ENCODE results near the gene CNTNAP1. TPM values are rescaled to one million over a fixed set of nuclear protein-coding genes. Genes with fewer than 3 reads are reported as not detected.
"Not testable (repeated sequence)": the region's sequence is repeated elsewhere in the genome, so short reads cannot be mapped to it uniquely, and the experiment has no call there.

CNTNAP1 gene
- total RNA-seq, 4 donors from 2014 or later, result 0.35 to 5.0 (median 1.3) TPM

GRCh38 chr17:42708588-42708987, 26.3 kb downstream of the CNTNAP1 start:
- Histone ChIP-seq H3K4me3 (no peak overlapping the region), H3K27ac (no peak overlapping the region), H3K36me3 (peaks cover 0 to 98% (median 0%) of the 10 kb centered on the region in 3 donors), H3K27me3 (no peaks in the 10 kb centered on the region), H3K4me1 (no peaks in the 10 kb centered on the region), H3K9me3 (no peaks in the 10 kb centered on the region)
- TF ChIP-seq CTCF (IDR thresholded peaks at IDR 0.05), result no peak
- no peak for TF ChIP-seq POLR2A (IDR thresholded peaks at IDR 0.05)
- no peak for DNase-seq

GRCh38 chr17:42709561-42709960, 27.2 kb downstream of the CNTNAP1 start:
- TF ChIP-seq CTCF (IDR thresholded peaks at IDR 0.05) (no peak), POLR2A (IDR thresholded peaks at IDR 0.05) (no peak)
- H3K4me1 ChIP-seq, result no peaks in the 10 kb centered on the region
- no peak for DNase-seq
- H3K9me3 ChIP-seq, result no peaks in the 10 kb centered on the region
- no peaks in the 10 kb centered on the region for H3K27me3 ChIP-seq
- H3K27ac ChIP-seq, result no peak overlapping the region
- peaks cover 0 to 95% (median 0%) of the 10 kb centered on the region in 3 donors for H3K36me3 ChIP-seq
- H3K4me3 ChIP-seq, result no peak overlapping the region

DNA sequence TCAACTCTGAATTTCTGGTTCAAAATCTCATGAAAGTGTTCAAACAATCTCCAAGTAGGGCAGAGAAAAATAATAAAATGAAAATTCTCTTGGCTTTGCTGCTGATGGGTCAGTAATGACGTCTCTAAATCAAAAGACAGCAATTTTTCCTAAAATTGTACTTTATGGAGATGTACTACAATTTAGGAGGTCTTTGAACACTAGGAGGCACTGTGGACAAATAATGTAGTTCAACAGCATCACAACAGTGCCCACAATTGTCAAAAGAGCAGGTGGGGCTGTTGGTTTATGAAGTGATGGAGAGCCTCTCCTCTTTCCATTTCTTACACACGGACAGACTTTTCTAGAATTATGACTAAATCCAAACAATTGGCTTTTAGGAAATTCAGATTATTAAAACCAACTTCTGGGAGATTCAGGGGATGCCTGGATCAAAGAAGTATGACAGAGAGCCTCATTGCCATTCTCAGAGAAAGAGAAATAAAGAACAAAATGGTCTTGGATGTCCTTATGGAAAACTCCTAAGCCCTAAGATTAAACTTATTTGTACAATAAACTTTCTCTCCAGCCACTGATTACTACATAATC, 38.8 kb downstream of the CNTNAP1 start:
- peaks cover 0 to 98% (median 0%) of the 10 kb centered on the region in 3 donors for H3K36me3 ChIP-seq
- DNase-seq, result no peak
- H3K4me1 ChIP-seq, result no peaks in the 10 kb centered on the region
- H3K27ac ChIP-seq, result no peak overlapping the region
- H3K4me3 ChIP-seq, result no peak overlapping the region
- H3K9me3 ChIP-seq, result no peaks in the 10 kb centered on the region
- no peaks in the 10 kb centered on the region for H3K27me3 ChIP-seq
- peak; percentile 20 to 85 (median 76) for TF ChIP-seq CTCF (IDR thresholded peaks at IDR 0.05)
- no peak for TF ChIP-seq POLR2A (IDR thresholded peaks at IDR 0.05)

DNA sequence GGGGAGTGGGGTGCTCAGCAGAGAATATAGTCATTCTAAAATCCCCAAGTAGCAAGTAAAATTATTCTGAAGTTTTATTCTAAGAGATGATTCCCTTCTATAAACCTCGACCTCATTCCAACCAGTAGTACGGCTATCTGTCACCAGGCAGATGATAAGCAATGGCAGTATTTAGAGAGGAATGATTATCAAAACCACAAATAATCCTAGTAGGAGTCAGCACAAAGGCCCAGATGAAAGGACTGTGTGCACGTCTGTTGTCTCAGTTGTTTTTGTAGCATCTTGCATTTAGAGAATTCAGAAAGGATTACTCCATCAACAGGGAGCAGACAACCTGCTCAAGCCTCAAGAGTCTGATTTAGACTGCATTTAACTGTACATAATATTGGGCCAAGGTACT, 41.3 kb downstream of the CNTNAP1 start:
- no peak overlapping the region for H3K4me3 ChIP-seq
- TF ChIP-seq POLR2A (IDR thresholded peaks at IDR 0.05) (no peak), CTCF (IDR thresholded peaks at IDR 0.05) (no peak)
- no peak for DNase-seq
- H3K9me3 ChIP-seq, result no peaks in the 10 kb centered on the region
- peaks cover 0 to 98% (median 0%) of the 10 kb centered on the region in 3 donors for H3K36me3 ChIP-seq
- H3K4me1 ChIP-seq, result no peaks in the 10 kb centered on the region
- H3K27ac ChIP-seq, result no peak overlapping the region
- H3K27me3 ChIP-seq, result no peaks in the 10 kb centered on the region

DNA sequence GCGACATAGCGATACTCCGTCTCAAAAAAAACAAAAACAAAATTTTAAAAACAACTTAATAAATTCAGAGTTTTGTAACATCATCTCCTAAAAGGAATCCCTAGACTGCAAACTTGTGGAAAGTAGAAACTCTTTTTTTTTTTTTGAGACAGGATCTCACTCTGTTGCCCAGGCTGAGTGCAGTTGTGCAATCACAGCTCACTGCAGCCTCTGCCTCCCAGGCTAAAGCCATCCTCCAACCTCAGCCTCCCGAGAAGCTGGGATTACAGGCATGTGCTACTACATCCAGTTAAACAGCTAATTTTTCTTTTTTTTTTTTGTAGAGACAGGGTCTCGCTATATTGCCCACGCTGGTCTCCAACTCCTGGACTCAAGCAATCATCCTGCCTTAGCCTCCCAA, 42.8 kb downstream of the CNTNAP1 start:
- Histone ChIP-seq H3K36me3 (peaks cover 0 to 95% (median 0%) of the 10 kb centered on the region in 3 donors), H3K27ac (no peak overlapping the region), H3K9me3 (no peaks in the 10 kb centered on the region), H3K4me1 (no peaks in the 10 kb centered on the region), H3K27me3 (no peaks in the 10 kb centered on the region), H3K4me3 (no peak overlapping the region)
- TF ChIP-seq CTCF (IDR thresholded peaks at IDR 0.05), result no peak
- no peak for TF ChIP-seq POLR2A (IDR thresholded peaks at IDR 0.05)
- no peak for DNase-seq

GRCh38 chr17:42740699-42741098, 58.4 kb downstream of the CNTNAP1 start:
- Histone ChIP-seq H3K4me3 (no peak overlapping the region), H3K27me3 (no peaks in the 10 kb centered on the region), H3K4me1 (peaks cover 0 to 12% (median 1%) of the 10 kb centered on the region in 4 donors), H3K36me3 (no peaks in the 10 kb centered on the region), H3K27ac (no peak overlapping the region), H3K9me3 (no peaks in the 10 kb centered on the region)
- no peak for DNase-seq
- TF ChIP-seq POLR2A (IDR thresholded peaks at IDR 0.05), result no peak

GRCh38 chr17:42742916-42743315, 60.6 kb downstream of the CNTNAP1 start:
- not testable (repeated sequence) for H3K36me3 ChIP-seq, H3K9me3 ChIP-seq, DNase-seq, H3K27ac ChIP-seq, H3K27me3 ChIP-seq, H3K4me3 ChIP-seq
- peaks cover 0 to 12% (median 1%) of the 10 kb centered on the region in 4 donors for H3K4me1 ChIP-seq
